ENCODE data around the gene EML4. TPM values are rescaled to one million over a fixed set of nuclear protein-coding genes. Genes with fewer than 3 reads are reported as not detected.

Gene EML4
- total RNA-seq, 1 experiment from 2014 or later = 18.5 TPM

- no peak overlapping the region for H3K4me3 ChIP-seq
- no peaks in the 10 kb centered on the region; the same call in 1 of the 2 replicates for H3K9me3 ChIP-seq
- H3K36me3 ChIP-seq = peaks cover 44% of the 10 kb centered on the region
- no peak for DNase-seq
- H3K27me3 ChIP-seq = no peaks in the 10 kb centered on the region
Observed at GRCh38 chr2:42348113-42348805, 179.1 kb downstream of the EML4 start.

GRCh38 chr2:42350434-42351063, 181.4 kb downstream of the EML4 start:
- Histone ChIP-seq H3K36me3 (peaks cover 32% of the 10 kb centered on the region), H3K27me3 (no peaks in the 10 kb centered on the region), H3K4me3 (no peak overlapping the region), H3K9me3 (no peaks in the 10 kb centered on the region; the same call in 1 of the 2 replicates)
- DNase-seq = no peak

- Histone ChIP-seq H3K9me3 (no peaks in the 10 kb centered on the region; the same call in 1 of the 2 replicates), H3K4me3 (no peak overlapping the region), H3K27me3 (no peaks in the 10 kb centered on the region), H3K36me3 (peaks cover 24% of the 10 kb centered on the region)
- DNase-seq = no peak
Observed at GRCh38 chr2:42351864-42352263, 182.7 kb downstream of the EML4 start.

- Histone ChIP-seq H3K27me3 (no peaks in the 10 kb centered on the region), H3K4me3 (no peak overlapping the region), H3K9me3 (no peaks in the 10 kb centered on the region; the same call in 1 of the 2 replicates), H3K36me3 (peaks cover 21% of the 10 kb centered on the region)
- no peak for DNase-seq
Observed at GRCh38 chr2:42353792-42354429, 184.8 kb downstream of the EML4 start.

GRCh38 chr2:42359304-42359964, 190.3 kb downstream of the EML4 start:
- H3K4me3 ChIP-seq = peak overlapping the region; percentile 98
- no peaks in the 10 kb centered on the region for H3K9me3 ChIP-seq
- H3K36me3 ChIP-seq = peaks cover 3% of the 10 kb centered on the region
- H3K27me3 ChIP-seq = no peaks in the 10 kb centered on the region
- no peak for DNase-seq

- no peaks in the 10 kb centered on the region for H3K9me3 ChIP-seq
- no peak for DNase-seq
- peak overlapping the region; percentile 98 for H3K4me3 ChIP-seq
- H3K27me3 ChIP-seq = no peaks in the 10 kb centered on the region
- peaks cover 3% of the 10 kb centered on the region; the same call in 1 of the 2 replicates for H3K36me3 ChIP-seq
Observed at GRCh38 chr2:42359965-42360483, 190.9 kb downstream of the EML4 start.

GRCh38 chr2:42360493-42360889, 191.3 kb downstream of the EML4 start:
- DNase-seq = no peak
- Histone ChIP-seq H3K4me3 (peak overlapping the region; percentile 98), H3K27me3 (no peaks in the 10 kb centered on the region), H3K9me3 (no peaks in the 10 kb centered on the region), H3K36me3 (peaks cover 3% of the 10 kb centered on the region; the same call in 1 of the 2 replicates)

GRCh38 chr2:42360890-42361727, 192.0 kb downstream of the EML4 start, which contains the start of gene COX7A2L:
Gene COX7A2L, minus strand, starts transcription at chr2:42361217. Its CDS starts 56 bp downstream, at chr2:42361161.
- peaks cover 3% of the 10 kb centered on the region; the same call in 1 of the 2 replicates for H3K36me3 ChIP-seq
- H3K27me3 ChIP-seq = no peaks in the 10 kb centered on the region
- H3K4me3 ChIP-seq = peak within 1 kb of the TSS; percentile 98
- H3K9me3 ChIP-seq = no peaks in the 10 kb centered on the region
- peak; percentile 94 for DNase-seq

GRCh38 chr2:42361728-42362283, 192.7 kb downstream of the EML4 start:
- Histone ChIP-seq H3K36me3 (peaks cover 3% of the 10 kb centered on the region; the same call in 1 of the 2 replicates), H3K9me3 (no peaks in the 10 kb centered on the region), H3K4me3 (peak overlapping the region; percentile 98), H3K27me3 (no peaks in the 10 kb centered on the region)
- no peak for DNase-seq

- Histone ChIP-seq H3K4me3 (no peak overlapping the region), H3K27me3 (no peaks in the 10 kb centered on the region; the same call in 1 of the 2 replicates), H3K36me3 (peaks cover 3% of the 10 kb centered on the region; the same call in 1 of the 2 replicates), H3K9me3 (no peaks in the 10 kb centered on the region)
- DNase-seq = no peak
Observed at GRCh38 chr2:42363413-42363812, 194.3 kb downstream of the EML4 start.

- no peaks in the 10 kb centered on the region; the same call in 1 of the 2 replicates for H3K27me3 ChIP-seq
- no peaks in the 10 kb centered on the region for H3K9me3 ChIP-seq
- H3K36me3 ChIP-seq = peaks cover 3% of the 10 kb centered on the region; the same call in 1 of the 2 replicates
- DNase-seq = no peak
- H3K4me3 ChIP-seq = no peak overlapping the region
Observed at GRCh38 chr2:42364658-42365057, 195.5 kb downstream of the EML4 start.

- no peaks in the 10 kb centered on the region; the same call in 1 of the 2 replicates for H3K27me3 ChIP-seq
- no peak overlapping the region for H3K4me3 ChIP-seq
- DNase-seq = no peak
- no peaks in the 10 kb centered on the region for H3K9me3 ChIP-seq
- no peaks in the 10 kb centered on the region for H3K36me3 ChIP-seq
Observed at GRCh38 chr2:42366411-42366810, 197.3 kb downstream of the EML4 start.

GRCh38 chr2:42367835-42368234, 198.7 kb downstream of the EML4 start:
- Histone ChIP-seq H3K36me3 (no peaks in the 10 kb centered on the region), H3K4me3 (no peak overlapping the region), H3K27me3 (no peaks in the 10 kb centered on the region; the same call in 1 of the 2 replicates), H3K9me3 (no peaks in the 10 kb centered on the region)
- DNase-seq = no peak

GRCh38 chr2:42368817-42369531, 199.8 kb downstream of the EML4 start:
- H3K4me3 ChIP-seq = no peak overlapping the region
- no peaks in the 10 kb centered on the region for H3K9me3 ChIP-seq
- no peak for DNase-seq
- no peaks in the 10 kb centered on the region for H3K36me3 ChIP-seq
- H3K27me3 ChIP-seq = no peaks in the 10 kb centered on the region; the same call in 1 of the 2 replicates
